HG02973 (cell line): ENCODE measurements around the gene HOXD10.
A peak's percentile ranks its signal among the peaks of the same experiment; 100 is the strongest.

ENCODE experiments used
- ATAC-seq: cut with Tn5 transposase; IDR thresholded peaks from one replicate; pipeline ENCODE4 v1.9.1; 2021; ENCODE audit warnings: moderate library complexity; ENCODE audit not compliant: unreplicated experiment

The HOXD10 gene

GRCh38 chr2:176094349-176094748 is 22.2 kb upstream of the HOXD10 start:
- ATAC-seq, result no peak

- ATAC-seq, result no peak
These were observed 21.2 kb upstream of the HOXD10 start for GRCh38 chr2:176095421-176095820.

GRCh38 chr2:176096243-176096985 is 20.2 kb upstream of the HOXD10 start:
- ATAC-seq, result no peak

GRCh38 chr2:176096986-176097819 is 19.4 kb upstream of the HOXD10 start:
- ATAC-seq, result peak; percentile 79

- ATAC-seq, result no peak
These were observed 18.7 kb upstream of the HOXD10 start for GRCh38 chr2:176097820-176098365.

GRCh38 chr2:176098366-176099158 is 18.0 kb upstream of the HOXD10 start:
- ATAC-seq, result no peak

- ATAC-seq, result no peak
These were observed 17.3 kb upstream of the HOXD10 start for GRCh38 chr2:176099159-176099727.

GRCh38 chr2:176099728-176100546 is 16.6 kb upstream of the HOXD10 start, which contains the start of gene HOXD12:
HOXD12 (plus strand) TSS chr2:176099795; CDS start chr2:176099802, 7 bp downstream.
- ATAC-seq, result no peak

- ATAC-seq, result no peak
These were observed 15.9 kb upstream of the HOXD10 start for GRCh38 chr2:176100547-176101140.

- ATAC-seq, result no peak
These were observed 15.3 kb upstream of the HOXD10 start for GRCh38 chr2:176101216-176101830.

GRCh38 chr2:176101842-176102241 is 14.7 kb upstream of the HOXD10 start:
- no peak for ATAC-seq

GRCh38 chr2:176102309-176102866 is 14.2 kb upstream of the HOXD10 start:
- no peak for ATAC-seq

- no peak for ATAC-seq
These were observed 13.4 kb upstream of the HOXD10 start for GRCh38 chr2:176103194-176103593.

- ATAC-seq, result no peak
These were observed 12.7 kb upstream of the HOXD10 start for GRCh38 chr2:176103742-176104315.

- no peak for ATAC-seq
These were observed 12.1 kb upstream of the HOXD10 start for GRCh38 chr2:176104316-176105077.

GRCh38 chr2:176105078-176105729 is 11.4 kb upstream of the HOXD10 start:
- no peak for ATAC-seq
